Stimulated activated CD4-positive, alpha-beta T cell treated with anti-CD3 and anti-CD28 coated beads, Interleukin-4, amount 100 ng/mL, for 1 hour (primary cell): ENCODE results near the gene RNF133.

Experiments
- DNase-seq: peaks from one replicate; pipeline ENCODE4 v3.0.0-alpha.2; 2020

The RNF133 gene, protein sequence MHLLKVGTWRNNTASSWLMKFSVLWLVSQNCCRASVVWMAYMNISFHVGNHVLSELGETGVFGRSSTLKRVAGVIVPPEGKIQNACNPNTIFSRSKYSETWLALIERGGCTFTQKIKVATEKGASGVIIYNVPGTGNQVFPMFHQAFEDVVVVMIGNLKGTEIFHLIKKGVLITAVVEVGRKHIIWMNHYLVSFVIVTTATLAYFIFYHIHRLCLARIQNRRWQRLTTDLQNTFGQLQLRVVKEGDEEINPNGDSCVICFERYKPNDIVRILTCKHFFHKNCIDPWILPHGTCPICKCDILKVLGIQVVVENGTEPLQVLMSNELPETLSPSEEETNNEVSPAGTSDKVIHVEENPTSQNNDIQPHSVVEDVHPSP

DNA sequence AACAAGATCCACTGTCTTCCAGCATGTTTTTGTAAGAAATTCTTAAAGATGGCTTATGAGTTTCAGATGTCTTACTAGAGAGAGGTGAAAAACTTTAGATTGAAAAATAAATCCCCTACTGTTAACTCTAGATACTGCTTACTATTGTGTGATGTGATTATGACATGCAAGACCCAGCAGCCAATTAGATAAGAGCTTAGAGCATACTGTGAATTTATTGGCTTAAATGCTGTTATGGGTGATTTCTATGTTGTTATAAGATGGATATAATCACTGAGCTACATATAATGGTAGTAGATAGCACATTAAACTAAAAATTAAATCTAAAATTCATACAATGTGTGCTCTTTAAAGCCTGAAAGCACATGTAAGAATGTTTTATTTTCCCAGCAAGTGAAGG is at the start of gene RNF133:
TSS of gene RNF133 (minus strand) at position 101 of the 400 bp plus-strand sequence. CDS start 199 bp downstream, outside the sequence.
- no peak for DNase-seq

DNA sequence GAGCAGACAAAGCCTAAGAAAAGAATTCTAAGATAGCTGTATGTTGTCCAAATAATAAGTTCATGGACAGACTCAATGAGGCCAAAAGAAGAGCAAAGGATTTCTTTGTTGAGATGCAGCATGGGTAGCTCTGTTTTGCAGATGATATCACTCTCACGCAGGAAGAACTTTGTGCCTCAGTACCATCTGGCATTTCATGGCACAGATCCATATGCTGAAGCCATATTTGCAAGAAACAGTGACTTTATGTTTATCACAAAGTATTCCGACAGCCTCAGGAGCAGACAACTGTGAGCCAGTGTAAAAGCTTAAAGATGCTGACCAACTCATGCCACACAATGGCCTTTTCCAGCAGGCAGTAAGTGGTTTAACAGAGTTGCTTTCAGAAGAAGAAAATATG is 49.3 kb upstream of the RNF133 start:
- no peak for DNase-seq

DNA sequence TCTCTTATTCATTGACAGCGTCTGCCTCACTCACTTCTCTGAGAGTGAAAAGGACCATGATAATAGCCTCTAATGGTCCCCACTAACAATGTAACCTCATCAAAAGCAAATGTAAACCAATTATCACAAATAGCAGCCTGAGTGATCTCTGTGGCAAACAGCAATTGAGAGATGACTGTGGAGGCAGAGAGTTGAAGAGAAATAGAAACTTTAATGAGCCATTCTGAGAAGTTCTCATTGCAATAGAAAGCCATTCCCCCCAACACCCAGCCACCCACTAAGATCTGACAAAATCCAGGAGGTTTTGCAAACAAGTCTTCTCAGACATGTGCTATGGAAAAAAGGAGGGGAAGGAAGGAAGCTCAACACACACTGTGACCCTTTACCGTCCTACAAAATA is 48.0 kb upstream of the RNF133 start:
- DNase-seq: no peak

DNA sequence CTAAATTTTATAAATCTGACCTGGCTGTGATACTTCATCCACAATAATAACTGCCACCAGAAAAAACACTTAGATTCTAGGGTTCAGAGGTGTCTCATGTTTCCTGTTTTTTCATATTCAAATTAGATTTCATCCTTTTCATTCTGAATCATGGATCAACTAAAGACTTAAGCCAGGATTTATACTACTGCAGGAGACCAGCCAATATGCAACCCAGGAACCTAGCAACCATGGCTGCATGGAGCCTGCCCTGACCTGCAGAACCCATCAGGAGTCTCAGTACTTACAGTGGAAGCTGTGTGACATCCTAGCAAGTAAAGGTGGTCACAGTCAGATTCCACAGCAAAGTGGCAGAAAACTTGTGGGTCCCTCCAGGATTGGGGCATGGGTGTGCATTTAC is 44.3 kb upstream of the RNF133 start:
- no peak for DNase-seq

DNA sequence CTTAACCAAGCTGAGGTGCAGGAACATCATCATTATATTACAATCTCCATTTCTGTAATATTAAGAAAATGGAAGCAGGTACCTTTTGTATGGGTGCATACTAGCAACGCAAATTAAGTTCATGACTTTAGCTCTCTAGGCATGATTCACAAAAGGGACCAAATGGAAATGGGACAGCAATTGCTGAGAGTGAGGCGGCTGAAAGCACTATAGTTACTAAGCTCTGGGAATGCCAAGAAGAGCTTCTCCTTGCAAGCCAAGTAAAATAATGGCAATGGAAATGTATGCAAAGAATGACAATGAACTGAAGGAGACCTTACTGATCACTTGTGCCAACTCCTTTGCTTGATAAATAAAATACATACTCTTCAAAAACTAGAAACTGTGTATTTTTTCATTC is 40.0 kb upstream of the RNF133 start:
- no peak for DNase-seq

DNA sequence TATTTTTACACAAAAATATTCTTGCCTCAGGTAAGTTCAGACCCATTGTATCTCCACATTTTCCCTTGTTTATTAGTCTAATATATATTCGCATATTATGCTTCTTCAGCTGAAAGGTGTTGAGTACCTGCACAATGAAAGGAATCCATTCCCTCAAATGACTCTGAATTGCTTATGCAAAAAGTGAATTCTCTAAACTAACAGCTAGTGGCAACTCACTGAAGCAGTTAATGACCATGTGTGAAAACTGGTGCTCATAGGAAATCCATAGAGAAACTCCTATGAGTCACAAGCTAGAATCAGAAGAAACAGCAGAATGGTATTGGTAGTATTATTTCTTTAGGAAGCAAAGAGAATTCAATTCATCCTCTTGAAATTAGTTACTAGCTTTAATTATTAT is 37.3 kb upstream of the RNF133 start:
- DNase-seq: no peak

DNA sequence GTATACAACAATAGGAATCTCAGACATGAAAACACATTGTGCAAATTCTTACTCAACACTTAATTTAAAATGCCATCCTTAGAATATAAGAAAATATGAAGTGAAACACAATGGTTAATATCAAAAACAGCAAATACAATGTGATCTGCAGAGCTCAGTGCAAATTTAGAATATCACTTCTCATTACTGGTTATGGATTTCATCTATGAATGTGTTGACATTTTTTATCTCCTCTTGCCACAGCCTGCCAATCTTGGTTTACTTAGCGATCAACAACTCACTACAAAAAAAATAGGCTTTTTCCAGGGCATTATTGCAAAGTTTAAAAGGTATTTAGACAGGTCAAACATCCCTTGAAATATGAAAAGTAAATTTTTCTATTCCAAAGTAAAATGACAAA is 28.8 kb upstream of the RNF133 start:
- no peak for DNase-seq

DNA sequence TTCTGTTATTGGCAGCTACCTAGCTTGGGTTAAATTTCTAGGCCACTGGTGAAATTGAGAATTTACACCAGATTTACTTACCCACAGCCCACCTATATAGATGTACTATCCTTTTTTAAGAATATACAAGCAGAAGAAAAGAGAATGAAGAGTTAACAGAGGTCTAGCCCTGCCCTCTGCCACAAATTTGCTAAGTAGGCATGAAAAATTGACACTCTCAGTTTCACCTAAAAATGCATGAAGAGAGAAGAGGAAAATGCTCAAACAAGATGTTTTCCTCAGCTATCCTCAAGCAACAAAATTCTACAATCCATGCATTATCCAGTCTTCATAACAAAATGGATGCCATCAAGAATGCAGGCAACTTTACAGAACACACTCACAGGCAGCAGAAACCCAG is 28.4 kb upstream of the RNF133 start:
- DNase-seq: no peak

DNA sequence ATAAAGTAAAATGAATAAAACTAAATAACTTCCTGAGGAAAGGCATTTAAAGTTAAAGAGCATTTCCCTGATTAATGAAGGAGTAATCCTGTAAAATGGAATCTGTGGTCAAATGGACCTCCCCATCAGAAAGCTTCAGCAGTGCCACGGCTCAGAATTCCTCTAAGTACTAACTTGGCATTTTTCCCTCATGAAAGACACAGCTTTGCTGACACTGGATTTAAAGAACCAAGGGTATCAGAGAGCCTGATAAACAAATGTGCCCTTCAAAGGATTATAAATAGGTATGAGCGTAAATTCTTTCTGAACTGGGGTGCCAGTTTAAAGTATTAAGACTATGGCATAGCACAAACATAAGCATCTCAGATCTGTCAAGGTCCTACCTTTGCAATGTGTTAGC is 28.0 kb upstream of the RNF133 start:
- no peak for DNase-seq

DNA sequence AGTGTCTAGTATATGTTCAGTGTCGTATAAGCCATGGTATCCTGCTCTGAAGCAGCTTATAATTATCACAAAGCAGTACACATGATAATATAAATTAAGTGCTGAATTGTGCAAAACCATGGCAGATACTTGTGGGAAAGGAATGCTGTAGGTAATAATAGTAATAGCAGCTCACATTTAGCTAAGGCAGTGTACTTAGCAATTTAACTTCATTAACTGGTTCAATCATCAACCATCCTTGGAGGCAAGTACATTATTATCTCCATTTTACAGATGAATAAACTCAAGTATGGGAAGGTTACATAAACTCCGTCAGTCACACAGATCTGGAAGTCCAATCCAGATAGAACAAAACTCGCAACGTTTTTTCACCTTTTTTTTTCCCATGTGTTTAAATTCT is 25.4 kb upstream of the RNF133 start:
- no peak for DNase-seq

DNA sequence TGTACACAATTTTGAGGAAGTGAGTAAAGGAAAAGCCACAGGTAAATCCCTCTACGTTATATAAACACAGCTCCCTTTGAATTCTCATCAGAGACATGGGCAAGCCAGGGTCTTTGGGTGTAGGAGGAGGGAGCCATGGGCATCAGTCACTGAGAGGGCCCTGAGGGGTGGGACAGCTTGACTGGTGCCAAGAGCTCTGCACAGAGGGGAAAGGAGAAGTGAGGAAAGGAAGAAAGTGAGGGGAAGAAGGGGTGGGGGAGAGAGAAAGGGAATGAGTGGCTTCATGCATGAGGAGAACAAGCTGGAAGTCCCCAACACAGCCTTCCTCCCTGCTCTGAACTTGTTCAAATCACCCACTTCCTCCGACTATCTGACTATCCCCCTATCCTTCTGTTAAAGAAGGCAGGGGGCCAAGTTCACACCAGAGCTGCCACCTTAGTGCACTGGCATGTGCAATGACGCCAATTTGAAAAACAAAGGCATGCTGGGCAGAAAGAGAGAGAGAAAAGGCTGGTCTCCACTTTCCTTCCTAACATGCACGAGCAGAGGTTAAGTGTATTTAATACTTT is 20.2 kb upstream of the RNF133 start:
- DNase-seq: no peak

DNA sequence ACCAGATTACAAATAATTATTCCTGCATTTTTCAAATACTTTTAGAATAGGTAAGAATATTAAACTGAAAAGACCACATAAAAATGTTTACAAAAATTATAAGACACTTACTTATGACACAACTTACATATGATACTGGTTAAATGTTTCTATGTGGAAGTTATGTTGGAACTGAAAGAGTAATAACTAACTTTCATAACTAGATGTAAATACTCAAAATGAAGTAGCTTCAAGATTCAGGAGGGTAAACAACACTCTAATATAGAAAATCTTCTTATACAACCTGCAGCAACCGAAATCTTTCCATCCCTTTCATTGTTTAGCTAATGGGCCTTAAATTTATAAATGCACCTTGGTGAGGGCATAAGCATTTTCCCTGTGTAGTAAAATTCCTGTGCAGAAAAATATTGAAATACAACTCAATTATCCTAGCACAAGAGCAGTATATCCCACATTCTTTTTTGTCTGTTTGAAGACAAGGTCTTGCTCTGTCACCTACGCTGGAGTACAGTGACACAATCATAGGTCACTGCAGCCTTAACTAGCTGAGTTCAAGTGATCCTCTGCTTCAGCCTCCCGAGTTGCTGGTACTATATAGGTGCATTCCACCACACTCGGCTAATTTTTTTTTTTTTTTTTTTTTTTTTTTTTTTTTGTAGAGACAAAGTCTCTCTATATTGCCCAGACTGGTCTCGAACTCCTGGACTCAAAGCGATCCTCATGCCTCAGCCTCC is 18.6 kb upstream of the RNF133 start:
- DNase-seq: no peak

DNA sequence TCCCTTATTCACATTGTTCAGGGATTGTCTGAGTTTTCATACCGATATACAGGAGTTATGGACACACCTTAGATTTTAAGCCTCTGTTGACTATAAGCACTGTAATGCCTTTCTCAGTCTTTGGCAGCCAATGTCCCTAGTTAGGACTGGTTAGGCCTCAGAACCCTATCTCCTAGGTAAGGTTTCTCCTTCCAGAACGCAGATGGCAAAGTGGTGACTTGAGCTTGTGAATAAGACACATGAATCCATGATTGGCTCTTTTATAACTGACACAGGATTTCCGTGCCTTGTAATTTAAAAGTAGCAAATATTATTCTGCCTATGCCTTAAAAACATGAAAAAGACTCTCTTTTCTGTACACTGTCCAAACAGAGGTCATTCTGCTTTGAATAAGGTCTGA is 16.3 kb upstream of the RNF133 start:
- no peak for DNase-seq

DNA sequence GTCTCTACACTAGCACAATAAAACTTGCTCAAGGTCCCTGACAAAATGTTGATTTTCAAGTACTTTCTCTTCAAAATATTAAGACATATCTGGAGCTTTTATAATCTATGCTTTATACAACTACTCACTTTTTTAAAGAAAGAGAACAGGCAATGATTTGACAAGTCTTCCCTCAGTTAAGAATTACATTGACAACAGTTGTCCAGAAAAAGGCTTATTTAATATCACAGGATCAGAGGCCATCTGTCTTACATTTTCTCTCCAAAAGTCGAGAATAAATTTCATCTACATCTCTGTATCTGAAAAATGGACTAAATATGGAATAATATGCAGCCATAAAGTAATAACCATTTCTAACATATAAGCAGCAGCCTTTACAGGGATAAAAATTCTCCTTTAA is 12.0 kb upstream of the RNF133 start:
- DNase-seq: no peak

DNA sequence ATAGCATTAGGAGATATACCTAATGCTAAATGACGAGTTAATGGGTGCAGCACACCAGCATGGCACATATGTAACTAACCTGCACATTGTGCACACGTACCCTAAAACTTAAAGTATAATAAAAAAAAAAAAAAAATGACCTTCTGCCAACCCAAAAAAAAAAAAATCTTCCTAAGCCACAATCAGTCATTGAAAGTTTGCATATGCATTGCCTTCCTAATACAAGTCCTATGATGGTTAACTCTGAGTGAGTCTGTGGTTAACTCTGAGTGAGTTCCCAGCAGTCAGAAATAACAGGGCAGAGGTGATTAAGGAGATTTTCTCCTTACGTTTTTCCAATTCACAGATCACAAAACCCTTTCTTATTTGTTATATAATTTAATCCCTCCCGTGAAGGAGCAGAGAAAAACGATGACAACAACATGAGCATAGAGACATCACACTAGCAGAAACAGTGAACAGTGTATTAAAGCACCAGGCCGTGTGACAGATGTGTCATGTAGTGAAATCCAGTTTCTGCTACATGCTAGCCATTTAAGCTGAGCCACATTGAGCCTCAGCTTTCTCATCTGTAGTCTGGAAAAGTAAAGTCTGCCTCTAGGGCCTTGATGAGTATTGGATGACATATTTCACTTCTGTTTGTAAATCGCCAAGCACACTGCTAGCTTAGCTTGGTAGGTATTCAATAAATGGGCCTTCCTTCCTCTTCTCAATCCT is 11.2 kb upstream of the RNF133 start:
- no peak for DNase-seq

DNA sequence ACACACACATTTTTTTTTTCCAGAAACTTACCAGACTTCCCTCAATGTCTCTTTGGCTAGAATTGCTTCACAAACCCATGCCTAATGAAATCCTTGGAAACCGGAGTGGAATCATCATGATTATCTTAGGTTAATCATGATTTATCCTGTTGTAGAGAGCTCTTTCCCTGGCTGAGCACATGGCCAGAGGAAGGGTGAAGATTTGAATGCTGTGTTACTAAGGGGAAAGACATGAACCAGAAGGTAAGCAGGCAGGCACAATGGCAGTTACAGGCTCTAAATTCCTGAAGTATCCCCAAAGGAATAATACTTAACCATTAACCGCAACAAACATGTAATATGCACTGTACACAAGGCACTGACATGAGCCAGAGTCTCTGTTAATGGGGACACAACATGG is 7.9 kb upstream of the RNF133 start:
- no peak for DNase-seq

DNA sequence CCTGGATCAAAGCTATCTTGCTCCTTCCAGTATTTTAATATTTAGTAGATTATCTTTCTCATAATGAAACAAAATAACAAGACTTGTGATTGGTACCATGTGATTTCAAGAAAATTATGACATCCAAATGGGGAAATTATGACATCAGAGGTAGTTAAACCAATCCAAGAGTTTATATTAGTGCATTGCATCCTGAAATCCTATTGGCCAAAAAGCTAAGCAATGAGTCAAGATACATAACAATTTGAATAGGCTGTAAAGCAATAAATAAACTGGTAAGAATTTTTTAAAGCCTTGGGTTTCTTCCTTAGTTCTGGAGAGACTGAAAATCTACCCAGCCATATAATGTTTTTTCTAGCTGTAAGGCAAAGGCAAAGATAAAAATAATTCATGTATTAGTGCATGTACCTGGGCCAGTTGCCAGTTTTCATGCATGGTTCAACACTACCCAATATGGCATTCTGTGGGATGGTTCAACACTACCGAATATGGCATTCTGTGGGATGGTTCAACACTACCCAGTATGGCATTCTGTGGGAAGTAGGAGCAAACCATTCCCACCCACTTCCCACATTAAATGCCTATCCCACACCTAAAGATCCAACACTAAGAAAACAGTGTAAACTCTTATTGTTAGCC is 4.1 kb upstream of the RNF133 start, which contains the start of gene RNF148:
TSS of gene RNF148 (minus strand) at position 51 of the 639 bp plus-strand sequence. CDS start 172 bp downstream, outside the sequence.
- DNase-seq: no peak

DNA sequence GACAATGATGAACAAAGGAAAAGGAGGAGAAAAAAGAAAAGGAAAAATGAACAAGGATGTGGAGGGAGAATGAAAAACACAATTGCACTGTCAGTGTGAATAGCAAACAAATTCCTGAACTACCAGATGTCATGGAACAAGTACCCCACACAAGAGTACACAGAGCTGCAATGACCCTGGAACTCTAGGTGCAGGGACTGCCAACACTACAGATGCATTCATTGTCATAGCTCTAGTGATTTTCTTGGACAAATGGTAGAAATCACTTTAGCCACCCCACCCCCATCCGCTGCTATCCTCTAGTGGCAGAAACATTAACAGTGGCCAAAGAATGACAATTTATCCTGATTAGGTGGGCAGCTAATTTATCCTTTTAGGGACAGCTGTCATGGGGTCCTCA is 3.1 kb downstream of the RNF133 start:
- DNase-seq: no peak

DNA sequence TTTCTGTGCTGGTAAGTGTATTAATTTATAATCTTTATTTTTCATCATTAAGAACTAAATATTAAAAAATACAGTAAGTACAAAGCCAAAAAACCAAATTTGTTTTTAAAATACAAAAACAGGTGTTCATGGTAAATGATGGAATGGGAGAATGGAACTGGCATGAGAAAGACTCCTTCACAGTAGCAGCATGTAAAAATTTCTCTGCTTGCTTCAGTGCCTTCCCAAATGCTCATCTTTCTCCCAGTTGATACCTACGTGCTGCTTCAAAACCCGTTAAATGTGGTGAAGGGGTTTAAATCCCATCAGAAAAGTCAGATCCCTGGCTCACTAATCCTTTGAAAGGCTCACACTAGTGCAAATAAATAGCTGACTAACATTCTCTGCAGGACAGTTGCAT is 4.2 kb downstream of the RNF133 start:
- DNase-seq: no peak

DNA sequence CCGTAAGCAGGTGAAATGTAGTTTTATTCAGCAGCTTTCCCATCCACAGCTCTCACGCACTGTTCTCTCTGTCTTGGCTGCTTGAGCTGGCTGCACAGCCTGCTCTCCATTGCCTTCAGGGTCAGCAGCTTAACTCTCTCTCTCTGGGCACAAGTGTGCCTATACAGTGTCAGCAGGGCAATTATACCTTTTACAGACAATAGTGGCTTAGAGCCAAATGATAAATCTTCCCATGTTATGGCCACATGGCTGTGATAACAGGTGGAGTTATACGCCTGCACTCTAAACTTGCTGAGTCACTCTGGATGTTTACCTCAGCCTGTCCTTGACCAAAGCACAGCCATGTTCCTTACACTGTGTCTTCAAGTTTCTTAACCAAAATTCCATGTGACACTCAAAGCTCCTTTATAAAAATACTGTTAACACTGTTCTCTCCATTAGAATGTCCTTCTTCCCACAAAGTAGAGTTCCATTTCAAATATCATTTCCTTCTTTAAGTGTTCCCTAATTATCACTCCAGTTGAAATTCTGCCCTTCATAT is 6.1 kb downstream of the RNF133 start:
- no peak for DNase-seq

DNA sequence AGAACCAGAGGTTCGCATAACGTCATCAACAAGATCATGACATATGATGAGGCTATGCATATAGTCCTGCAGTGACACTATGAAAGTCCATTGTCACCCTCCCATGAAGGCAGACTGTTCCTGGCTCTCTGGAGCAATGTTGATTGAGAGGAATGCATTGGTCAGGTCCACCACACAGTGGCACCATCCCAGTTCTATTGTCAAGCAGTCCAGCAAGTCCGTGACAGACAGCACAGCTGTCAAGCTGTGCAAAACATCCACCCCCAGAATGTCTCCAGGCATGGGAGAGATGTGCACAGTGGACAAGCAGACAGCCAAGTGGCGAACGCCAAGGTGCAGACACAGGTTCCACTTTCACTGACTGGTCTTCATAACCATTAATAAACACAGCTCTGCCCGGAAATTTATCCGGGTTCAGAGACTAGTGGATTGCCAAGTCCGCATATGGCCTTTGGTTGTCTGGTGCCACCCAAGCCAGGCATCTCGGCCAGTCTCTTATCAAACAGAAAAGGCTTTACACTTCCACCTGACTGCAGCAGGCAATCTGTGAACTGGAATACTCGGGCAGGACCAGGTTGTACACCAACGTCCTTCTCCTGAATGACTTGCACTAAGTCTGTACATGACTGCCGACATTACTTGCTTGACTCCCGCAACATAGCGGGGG is 7.2 kb downstream of the RNF133 start:
- no peak for DNase-seq
